GM19023 (cell line): ENCODE measurements around the gene RUFY4.
A peak's percentile ranks its signal among the peaks of the same experiment; 100 is the strongest.

Source experiments
- ATAC-seq: cut with Tn5 transposase; IDR thresholded peaks from one replicate; pipeline ENCODE4 v1.9.1; 2021; ENCODE audit warnings: mild to moderate bottlenecking, moderate library complexity; ENCODE audit not compliant: unreplicated experiment

The RUFY4 gene, protein sequence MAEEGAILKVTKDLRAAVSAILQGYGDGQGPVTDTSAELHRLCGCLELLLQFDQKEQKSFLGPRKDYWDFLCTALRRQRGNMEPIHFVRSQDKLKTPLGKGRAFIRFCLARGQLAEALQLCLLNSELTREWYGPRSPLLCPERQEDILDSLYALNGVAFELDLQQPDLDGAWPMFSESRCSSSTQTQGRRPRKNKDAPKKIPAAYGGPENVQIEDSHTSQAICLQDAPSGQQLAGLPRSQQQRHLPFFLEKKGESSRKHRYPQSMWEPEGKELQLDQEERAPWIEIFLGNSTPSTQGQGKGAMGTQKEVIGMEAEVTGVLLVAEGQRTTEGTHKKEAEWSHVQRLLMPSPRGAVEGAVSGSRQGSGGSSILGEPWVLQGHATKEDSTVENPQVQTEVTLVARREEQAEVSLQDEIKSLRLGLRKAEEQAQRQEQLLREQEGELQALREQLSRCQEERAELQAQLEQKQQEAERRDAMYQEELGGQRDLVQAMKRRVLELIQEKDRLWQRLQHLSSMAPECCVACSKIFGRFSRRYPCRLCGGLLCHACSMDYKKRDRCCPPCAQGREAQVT

DNA sequence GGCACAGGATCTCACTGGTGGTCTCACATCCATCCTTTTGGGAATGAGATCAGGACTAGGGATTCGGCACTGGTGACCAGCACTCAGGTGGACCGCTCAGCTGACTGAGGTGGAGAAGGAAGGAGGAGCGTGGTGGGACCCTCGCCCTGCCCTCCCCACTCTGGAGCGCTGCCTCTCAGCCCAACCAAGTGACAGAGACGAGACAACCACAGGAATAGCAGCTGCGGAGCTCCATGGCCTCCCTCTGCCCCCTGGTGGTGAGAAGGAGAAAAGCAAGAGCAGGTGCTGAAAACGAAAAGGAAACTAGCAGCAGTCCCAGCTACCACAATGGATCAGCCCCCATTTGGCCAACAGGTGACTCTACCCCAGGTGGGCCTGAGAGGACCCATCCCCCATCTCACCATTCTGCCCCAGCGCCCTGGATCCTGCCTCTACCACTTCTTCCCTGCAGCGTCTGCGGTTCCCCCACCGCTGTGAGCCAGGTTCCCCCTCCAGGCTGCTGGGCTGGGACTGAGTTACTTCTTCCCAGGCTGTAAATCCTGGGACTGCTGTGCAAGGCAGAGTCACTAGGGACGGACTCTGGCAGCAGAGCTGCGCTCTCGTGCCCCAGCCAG, at the start of gene RUFY4:
Gene RUFY4, plus strand, starts transcription at position 533 of the 614 bp plus-strand sequence. CDS start 1,353 bp downstream, outside the sequence.
- ATAC-seq, result peak; percentile 83

DNA sequence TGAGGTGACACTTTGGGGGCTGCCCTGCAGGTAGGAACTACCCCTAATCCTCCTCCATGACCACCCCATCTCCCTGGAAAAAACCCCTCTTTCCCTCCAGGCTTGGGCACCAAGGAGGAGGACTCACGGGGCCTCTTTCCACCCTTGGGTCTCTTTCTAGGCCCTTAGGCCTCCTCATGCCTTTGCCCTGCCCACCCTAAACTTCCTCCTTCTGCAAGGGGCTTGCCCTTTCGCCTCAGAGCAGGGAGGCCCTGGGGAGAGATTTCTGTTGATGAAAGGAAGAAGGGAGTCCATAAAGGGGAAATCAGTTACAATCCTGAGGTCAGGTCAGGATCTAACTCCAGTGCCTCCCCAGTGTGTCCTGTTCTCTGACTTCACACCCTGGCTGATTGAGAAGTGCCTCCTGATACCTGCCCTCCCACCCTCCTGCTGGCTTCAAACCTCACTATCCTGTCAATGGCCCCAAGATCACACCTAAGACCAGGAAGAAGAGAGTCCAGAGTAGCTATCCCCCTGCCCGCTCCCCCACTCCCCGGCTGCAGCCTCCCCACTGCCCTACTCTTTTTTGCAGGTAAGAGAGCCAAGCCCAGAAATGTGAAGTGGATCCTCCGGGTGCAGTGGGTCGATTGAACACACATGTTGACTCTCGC, 49.5 kb upstream of the RUFY4 start:
- no peak for ATAC-seq

DNA sequence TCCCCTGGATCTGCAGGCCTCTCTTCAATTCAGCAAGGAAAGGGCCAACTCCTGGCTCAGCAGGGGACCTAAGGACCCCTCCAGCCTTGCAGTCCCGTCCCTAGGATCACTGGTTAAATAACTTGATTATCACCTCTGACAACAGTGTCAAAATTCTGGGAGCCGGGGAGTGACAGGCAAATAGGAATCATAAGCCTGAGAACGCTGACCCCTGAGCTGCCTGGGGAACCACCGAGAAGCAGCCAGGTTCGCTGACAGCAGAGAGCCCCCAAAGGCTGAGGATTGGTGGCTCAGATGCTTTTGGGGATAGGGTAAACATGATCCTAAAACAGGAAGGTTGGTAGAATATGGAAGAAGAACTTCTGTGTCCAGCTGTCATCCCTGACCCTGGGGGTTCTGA, 48.8 kb upstream of the RUFY4 start:
- no peak for ATAC-seq

DNA sequence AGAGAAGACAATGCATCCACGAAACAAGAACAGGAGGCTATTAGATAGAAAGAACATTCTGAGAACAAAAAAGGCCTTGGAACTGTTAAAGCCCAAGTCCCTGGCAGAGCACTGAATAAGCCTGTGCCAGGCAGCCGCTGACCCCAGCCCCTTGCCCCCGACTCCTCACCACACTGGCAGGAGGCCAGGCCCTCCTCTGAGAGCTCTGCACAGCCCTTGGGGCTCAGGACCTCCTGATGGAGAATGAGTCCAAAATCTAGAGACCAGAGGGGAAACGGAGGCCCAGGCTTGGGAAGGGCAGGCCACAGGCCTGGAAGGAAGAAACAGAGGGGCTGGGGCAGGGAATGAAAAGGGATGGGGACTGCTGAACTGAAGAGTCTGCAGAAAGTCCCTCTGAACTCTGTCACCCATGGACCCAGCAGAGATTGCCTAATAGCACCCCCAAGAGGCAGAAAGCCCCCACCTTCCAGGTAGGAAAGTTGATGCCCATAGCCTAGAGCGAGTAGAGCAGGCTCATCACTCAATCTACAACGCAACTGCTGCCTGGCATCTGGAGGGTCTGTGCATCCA, 48.0 kb upstream of the RUFY4 start:
- no peak for ATAC-seq

DNA sequence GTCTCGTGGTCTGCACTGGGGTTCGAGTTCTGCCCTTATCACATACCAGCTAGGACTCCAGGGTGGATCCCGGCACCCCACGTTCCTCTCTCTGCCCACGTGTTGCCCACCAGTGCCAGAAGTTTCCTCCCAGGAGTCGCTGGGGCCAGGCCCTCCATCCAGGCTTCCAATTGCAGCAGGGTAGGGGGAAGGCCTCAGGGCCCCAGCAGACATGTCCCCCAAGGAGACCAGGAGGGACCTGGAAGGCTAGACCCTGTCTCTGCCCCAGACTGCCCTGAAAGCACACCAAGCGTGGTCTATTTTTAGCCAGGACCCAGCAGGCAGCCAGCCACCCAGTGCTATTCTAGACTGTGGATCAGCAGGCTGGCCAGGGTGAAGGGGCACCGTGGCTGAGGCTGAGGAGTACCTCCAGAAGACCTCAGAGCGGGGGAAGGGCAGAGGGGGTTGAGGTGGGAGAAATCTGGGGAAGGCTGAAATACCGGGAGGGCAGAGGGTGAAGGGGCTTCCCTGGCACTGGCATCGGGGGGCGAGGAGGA, 47.4 kb upstream of the RUFY4 start:
- ATAC-seq, result no peak

DNA sequence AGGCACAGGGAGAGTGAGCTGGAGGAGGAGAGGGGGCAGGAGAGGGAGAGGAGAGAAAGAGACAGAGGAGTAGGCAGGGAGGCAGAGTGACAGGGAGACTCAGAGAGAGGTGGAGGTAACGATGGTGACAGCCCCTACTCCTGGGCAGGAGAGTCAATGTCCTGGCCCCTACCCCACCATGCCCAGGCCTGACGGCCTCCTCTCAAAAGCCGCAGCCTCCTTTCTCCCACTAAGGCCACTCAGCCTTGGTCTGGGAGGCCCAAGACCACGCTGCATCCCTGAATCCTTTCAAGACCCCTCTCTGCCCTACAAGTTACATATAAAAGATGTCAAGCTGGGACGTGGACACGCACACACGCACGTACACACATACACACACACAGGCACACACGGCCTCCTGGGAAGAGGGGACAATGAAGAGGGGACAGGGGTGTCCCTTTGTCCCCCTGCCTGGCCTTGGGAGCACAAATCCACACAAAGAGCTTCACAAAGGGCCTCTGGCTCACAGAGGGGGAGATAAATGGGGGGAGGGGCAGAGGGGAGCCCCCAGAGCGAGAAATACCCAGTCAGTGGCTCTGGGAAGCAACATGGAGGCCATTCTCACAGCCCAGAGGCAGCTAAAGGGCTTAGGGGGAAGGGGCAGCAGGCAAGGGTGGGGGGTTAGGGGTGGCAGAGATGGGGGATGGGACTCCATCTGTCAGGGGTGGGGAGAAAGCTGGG, 46.8 kb upstream of the RUFY4 start:
- no peak for ATAC-seq

DNA sequence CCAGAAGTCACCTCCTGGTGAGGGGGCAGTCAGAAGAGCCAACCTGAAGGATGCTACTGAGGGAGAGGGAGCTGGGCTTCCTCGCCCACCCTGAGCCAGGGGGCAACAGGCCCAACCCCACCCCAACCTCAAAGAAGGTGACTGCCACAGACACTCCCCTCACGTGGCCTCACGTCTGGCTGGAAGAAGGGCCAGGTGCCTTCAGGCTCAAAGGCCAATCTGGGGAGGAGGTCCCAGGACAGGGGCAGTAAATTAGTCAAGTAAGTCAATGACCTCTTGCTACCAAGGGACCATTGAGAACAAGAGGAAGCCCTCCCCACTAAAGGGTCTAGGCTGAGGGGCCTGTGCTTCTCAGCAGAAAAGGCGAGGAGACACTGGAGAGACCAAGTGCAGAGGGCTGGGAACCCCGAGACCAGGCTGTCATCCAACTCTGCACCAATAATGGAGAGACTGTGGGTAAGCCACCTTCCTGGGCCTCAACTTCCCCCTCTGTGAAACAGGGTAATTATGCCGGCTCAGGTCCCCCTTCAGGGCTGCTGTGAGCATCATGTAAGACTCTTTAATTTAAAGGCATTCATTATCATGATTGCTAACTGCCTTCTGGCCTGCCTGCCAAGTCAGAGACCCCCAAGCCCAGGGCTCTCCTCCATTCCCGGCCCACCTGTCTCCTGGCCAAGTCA, 46.1 kb upstream of the RUFY4 start:
- no peak for ATAC-seq

DNA sequence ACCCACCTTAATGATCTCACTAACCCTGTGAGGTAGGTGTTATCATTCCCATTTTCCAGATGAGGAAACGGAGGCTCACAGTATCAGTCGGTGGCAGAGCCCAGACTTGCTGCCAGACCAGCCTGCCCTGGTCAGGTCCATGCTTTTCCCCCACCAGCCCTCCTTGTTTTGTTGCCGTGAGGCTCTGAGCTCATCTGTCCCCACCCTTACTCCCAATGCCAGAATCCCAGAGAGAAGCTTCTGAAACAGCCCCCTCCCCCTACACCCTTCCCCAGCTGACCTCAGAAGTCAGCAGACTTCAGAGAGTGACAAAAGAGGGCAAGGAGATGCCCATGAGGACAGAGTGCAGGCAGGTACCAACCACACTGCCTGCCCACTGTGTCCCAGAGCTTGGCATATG, 45.4 kb upstream of the RUFY4 start:
- ATAC-seq, result no peak

DNA sequence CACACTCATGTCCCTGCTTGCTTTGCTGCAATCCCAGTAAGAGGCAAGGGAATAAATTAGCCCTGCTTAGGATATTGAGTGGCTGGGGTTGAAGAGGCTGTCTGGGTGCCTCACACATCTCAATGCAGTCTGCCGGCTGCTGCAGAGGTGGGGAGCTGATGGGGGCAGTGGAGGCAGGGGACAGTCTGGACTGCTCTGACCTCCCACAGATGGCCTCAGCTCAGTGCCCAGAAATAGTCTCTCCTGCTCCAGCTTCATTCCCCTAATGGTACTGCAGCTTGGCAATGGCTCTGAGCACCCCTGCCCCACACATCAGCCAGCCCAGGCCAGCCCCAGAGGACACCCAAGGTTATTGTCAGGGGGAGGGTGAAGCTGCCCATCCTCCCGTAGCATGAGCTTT, 44.7 kb upstream of the RUFY4 start:
- ATAC-seq, result no peak

DNA sequence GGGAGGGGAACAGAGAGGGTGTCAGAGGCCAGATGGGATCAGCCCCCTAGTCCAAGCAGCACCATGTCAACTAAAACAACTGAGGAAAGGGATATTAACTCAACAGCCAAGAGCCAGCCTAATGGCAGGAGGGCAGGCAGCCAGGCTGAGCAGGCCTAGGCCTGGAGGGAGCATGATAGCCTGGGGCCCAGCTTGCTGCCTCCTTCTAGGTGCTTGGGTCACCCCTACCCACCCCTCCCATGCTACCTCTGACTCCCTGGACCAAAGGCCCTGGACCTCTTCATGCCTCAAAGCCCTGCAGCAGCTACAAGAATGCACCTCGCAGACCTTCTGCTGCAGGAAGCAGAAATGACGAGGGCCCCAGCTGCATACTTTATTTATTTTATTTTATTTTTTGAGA, 44.2 kb upstream of the RUFY4 start:
- no peak for ATAC-seq

DNA sequence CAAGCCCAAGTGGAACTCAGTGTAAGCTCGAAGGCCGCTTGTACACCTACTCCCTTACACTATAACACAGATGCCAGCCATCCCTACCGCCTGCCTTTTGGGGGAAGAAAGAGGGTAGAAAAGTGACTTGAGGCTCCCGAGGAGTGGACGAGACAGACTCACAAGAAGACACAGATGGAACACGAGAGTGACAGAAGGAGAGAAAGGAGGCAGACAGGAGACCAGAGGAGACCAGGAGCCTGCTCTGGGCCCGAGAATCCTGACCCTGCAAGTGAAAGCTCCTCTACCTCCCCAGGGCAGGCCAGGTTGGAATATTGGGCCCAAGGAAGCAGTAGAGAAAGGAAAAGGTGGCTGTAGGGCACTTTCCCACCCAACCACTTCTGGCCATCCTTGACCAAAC, 42.8 kb upstream of the RUFY4 start:
- ATAC-seq, result no peak

DNA sequence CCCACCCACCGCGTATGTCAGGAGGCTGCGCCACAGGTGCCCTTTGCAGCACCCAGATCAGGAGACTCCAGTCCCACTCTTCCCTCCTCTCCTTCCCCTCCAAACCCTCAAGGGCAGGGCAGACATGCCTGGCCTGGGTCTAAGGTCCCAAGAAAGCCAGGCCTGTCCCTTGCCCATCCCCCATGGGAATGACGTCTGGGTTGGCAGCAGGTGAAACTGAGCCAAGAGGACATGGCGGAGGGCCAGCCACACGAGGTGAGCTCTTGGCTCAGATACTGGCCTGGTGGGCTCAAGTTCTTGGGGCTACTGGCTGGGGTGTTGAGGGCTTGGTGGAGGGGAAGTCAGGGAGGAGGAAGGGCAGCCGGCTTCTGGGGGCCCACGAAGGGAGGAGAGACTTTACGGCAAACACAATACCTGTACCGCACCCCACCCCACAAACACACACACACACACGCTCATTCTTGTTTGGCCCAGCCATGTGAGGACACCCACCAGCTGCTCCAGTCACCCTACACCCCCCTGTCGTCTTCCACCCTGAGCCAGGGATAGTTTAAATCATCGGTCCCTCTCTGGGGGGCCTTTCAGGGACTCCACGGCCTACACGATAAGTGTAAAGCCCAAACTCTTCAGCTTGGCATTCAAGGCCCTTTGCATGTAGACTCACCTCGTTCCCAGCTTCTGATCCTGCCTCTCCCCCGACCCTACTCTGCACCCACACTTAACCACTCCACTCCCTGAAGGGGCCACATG, 42.2 kb upstream of the RUFY4 start:
- no peak for ATAC-seq

DNA sequence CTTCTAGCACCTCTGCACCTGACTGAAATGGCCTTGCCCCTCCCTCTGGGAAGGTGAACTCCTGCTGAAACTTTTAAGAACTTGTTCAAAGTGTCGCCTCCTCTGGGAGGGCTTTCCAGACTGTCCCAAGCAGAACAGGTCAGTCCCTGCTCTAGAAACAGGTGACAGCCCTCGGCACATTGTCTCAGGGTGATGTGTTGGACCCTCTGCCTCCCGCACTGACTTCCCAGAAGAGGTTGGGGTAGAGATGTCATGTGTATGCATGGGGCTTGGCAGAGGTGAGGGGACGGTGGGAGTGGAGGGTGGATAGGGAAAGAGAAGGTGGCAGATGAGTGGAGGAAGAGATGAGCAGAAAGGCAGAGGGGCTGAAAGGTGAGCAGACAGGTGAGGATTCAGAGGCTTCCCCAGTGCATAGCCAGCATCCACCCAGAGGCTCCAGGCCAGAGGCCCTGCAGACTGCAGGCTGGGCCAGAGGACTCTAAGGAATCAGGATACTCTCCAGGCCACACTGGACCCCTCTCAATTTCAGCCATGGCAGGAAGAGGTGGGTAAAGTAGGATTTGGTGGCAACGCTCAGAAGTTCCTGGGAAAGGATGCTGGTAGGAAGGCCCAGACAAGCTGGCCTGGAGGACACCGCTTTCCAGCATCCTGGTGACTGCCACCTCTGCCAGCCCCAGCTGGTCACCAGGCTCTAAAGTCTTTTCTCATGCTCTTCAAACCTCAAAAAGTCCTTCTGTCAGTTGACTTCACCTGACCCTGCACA, 41.4 kb upstream of the RUFY4 start:
- ATAC-seq, result no peak

DNA sequence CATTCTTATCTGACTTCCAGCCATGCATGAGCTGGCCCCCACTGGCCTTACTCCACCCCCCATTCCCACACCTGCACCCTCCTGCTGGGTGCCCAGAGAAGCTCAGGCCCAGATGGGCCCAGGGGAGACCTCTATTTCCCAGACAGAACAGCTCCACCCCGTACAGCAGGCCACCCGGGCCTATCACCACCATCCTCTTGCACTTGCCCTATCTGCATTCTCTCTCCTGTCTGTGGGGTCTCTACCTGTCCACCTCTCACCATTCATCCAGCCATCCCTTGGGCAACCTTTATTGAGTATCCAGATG, 40.9 kb upstream of the RUFY4 start:
- no peak for ATAC-seq

DNA sequence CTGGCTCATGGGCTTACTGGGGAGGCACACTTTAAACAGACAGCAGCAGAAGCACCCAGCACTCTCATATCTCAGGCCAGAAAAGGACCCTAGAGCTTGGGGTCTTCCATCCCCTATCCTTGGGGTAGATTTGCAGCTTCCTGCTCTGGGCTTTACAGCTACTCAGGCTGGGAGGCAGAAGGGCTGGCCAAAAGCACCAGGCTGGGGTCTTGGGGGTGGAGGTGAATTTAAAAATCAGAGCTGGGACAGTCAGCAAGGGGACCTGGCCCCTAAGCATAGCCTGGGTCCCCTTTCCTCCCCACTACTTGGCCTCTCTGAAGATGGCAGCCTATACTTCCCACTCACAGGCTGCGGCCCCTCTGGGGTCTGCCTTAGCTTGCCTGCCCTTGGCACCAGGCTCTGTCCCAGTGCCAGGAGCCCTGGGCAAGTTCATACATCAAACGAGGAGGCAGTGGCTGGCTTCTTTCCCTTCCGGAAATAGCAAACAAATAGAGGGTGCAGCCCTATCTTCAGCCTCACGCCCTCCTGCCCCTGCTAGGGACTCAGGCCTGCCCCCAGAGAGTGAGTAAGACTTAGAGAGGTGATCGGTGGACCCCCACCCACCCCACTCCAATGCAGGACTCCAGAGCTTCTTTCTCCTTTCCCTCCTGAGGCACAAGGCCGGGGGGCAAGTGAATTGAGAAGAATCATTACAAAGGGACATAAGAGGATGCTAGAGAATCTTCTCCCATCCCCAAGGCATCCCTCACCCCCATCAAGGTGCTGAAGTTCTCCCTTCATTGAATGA, 40.3 kb upstream of the RUFY4 start:
- ATAC-seq, result no peak

DNA sequence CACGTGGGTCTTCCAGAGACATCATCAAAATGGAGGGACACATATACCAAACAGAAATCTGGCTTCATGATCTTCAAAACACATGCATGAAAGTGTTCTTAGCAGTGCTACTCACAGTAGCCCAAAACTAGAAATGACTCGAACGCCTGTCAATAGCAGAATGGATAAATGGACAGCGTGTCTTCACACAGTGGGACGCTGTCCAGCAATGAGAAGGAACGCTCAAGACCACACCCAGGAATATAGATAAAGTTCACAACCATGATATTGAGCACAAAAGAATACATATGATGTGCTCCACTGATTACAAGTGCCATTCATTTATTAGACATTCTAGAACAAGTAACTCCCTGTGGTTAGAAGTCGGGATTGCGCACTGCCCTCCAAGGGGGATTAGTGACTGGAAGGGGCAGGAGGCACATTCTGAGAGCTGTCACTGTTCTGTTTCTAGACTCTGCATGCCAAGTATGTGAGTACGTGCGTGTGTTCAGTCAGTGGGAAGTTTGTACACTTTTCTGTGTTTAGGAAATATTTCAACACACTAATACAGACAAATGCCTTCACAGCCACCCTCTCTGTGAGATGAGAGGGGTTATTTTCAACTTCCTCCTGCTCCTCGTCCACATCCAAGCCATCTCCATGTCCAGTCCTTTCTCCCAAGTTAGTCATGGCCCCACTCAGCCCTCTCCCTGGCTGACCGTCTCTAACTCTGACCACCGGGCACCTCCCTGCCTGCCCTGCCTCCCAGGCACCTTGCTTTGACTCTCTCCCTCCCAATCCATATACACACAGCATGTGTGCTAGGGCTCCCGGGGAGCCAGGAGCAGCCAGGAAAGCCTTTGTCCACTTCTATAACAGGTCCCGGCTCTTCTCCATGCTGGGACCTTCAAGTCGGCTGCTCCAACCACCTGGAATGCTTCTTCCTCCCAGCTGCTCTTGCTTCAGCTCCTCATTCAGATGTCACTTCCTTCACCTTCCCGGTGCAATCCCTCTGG, 39.4 kb upstream of the RUFY4 start:
- ATAC-seq, result no peak
